ENCODE measurements around the gene CXCR3. TPM values are rescaled to one million over a fixed set of nuclear protein-coding genes. Genes with fewer than 3 reads are reported as not detected.

CXCR3 gene
- total and polyA plus RNA-seq, 10 of the 15 experiments (the other 5 are each of a cell fraction or from before 2014, with no cell fraction given): 1.4 to 48.2 (median 15.7) TPM

- no peaks in the 10 kb centered on the region for H4K20me1 ChIP-seq (ENCODE audit: control insufficient read depth, insufficient read depth)
- H3K36me3 ChIP-seq (ENCODE audit: control insufficient read depth in 2 of 2, insufficient read depth in 2 of 2, low read length in 1 of 2): no peaks in the 10 kb centered on the region
- ChIA-PET SMC1A (ENCODE audit: uncharacterized antibody, unreplicated experiment) (interaction anchor here (9.3 kb wide), 1 partner anchor 10 kb away, joined by 119 read pairs; no protein-coding TSS in a partner anchor), RAD21 (ENCODE audit: unreplicated experiment) (interaction anchor here (1.0 to 6.6 kb wide), 2 partner anchors 12 to 443 kb away, joined by 3 to 44 read pairs; no protein-coding TSS in a partner anchor), CTCF (interaction anchor here (1.2 kb wide), 1 partner anchor 9 kb away, joined by 3 read pairs; no protein-coding TSS in a partner anchor), POLR2A (interaction anchor here (1.5 to 1.6 kb wide), 2 partner anchors 9 to 11 kb away, joined by 4 read pairs; no protein-coding TSS in a partner anchor)
- no peaks in the 10 kb centered on the region for H3K79me2 ChIP-seq (ENCODE audit: control insufficient read depth, insufficient read depth, low read length)
- WGBS (ENCODE audit: insufficient coverage, insufficient replicate concordance, low lambda C conversion rate, missing lambda C conversion rate): 66% methylated on average over 5 of the region's 5 CpGs
- no peak overlapping the region for H2AFZ ChIP-seq (ENCODE audit: control insufficient read depth, low read depth, low read length)
- DNase-seq (ENCODE audit: low read depth, low spot score): no peak
- H3K4me2 ChIP-seq (ENCODE audit: control insufficient read depth, insufficient read depth): no peak overlapping the region
- no peak overlapping the region for H3K4me3 ChIP-seq
- H3K9me3 ChIP-seq (replicated peaks; ENCODE audit: control insufficient read depth, insufficient read depth, low read length): no peaks in the 10 kb centered on the region; the same call in 1 of the 3 replicates
- no peak overlapping the region for H3K27ac ChIP-seq (ENCODE audit: control insufficient read depth, insufficient read depth)
- intact Hi-C loops (cut with micrococcal nuclease; ENCODE audit: unreplicated experiment): no loop called here
- in situ Hi-C loops (cut with MboI): no loop called here
- no TSS peak for BruUV-seq (replicated peaks)
- TF ChIP-seq CTCF (IDR thresholded peaks at IDR 0.05 in 2 of 3, conservative IDR thresholded peaks at IDR 0.05 in 1 of 3; ENCODE audit: control insufficient read depth in 2 of 3, extremely low read depth in 1 of 3, insufficient read depth in 1 of 3, low read depth in 3 of 3, low read length in 3 of 3) (no peak), ZBTB40 (IDR thresholded peaks at IDR 0.05; ENCODE audit: borderline replicate concordance) (no peak), SREBF1 (IDR thresholded peaks at IDR 0.05; ENCODE audit: low read length) (no peak), POLR2AphosphoS5 (IDR thresholded peaks at IDR 0.05; ENCODE audit: low read length) (no peak), HSF1 (IDR thresholded peaks at IDR 0.05; ENCODE audit: low read depth, low read length) (no peak), CBFB (IDR thresholded peaks at IDR 0.05; ENCODE audit: low read depth) (no peak), SP1 (IDR thresholded peaks at IDR 0.05; ENCODE audit: low read depth, low read length) (no peak), GATAD2B (conservative IDR thresholded peaks at IDR 0.05; ENCODE audit: low read depth) (no peak)
- no peak for FAIRE-seq
- ATAC-seq: no peak
- peaks cover 58% of the 10 kb centered on the region for H3K4me1 ChIP-seq (ENCODE audit: control insufficient read depth, insufficient read depth, low read length)
- H3K9ac ChIP-seq (ENCODE audit: control insufficient read depth, insufficient read depth, low read length): no peak overlapping the region
- H3K27me3 ChIP-seq (replicated peaks in 1 of 2; ENCODE audit: control insufficient read depth in 2 of 2, insufficient read depth in 2 of 2, low read length in 1 of 2): no peaks in the 10 kb centered on the region
Observed at GRCh38 chrX:71625471-71625870, 7.2 kb upstream of the CXCR3 start.
